HEK293 (cell line): ENCODE measurements around the gene PARL.

ENCODE experiments used
- CTCF ChIP-seq: fragments of 450-650 bp; formaldehyde crosslinking; IDR thresholded peaks from 2 replicates; pipeline ENCODE4 v1.5.1; 2016; ENCODE audit warnings: missing biosample characterization, missing genetic modification characterization
- KLF16 ChIP-seq: fragments of 450-650 bp; formaldehyde crosslinking; IDR thresholded peaks from 2 replicates; pipeline ENCODE4 v1.5.1; 2017; ENCODE audit warnings: missing biosample characterization, missing genetic modification characterization
- ZNF23 ChIP-seq: fragments of 450-650 bp; formaldehyde crosslinking; IDR thresholded peaks from 2 replicates; pipeline ENCODE4 v1.5.1; 2016; ENCODE audit warnings: missing biosample characterization, missing genetic modification characterization, borderline replicate concordance

- TF ChIP-seq CTCF (tag by site-specific recombination) = no peak
- no peak for TF ChIP-seq KLF16 (tag by site-specific recombination)
- TF ChIP-seq ZNF23 = no peak
Measured at GRCh38 chr3:183818706-183819624, 65.7 kb downstream of the PARL start.
